ENCODE measurements around the gene SETDB1. TPM values are rescaled to one million over a fixed set of nuclear protein-coding genes. Genes with fewer than 3 reads are reported as not detected.
"Not testable (repeated sequence)": the region's sequence is repeated elsewhere in the genome, so short reads cannot be mapped to it uniquely, and the experiment has no call there.

Gene SETDB1
- 10 to 100 TPM; 12.7 to 56.1 (median 19.4) TPM for polyA plus RNA-seq
- long read RNA-seq, donor 1, result 0 reads
- long read RNA-seq, donor 2, partial matches to known transcripts, result 15 of 16 reads
- long read RNA-seq, donor 2, other reads (novel, unspliced or antisense), result 0 of 16 reads
- long read RNA-seq, donor 3, partial matches to known transcripts, result 0 of 2 reads
- long read RNA-seq, donor 3, other reads (novel, unspliced or antisense), result 0 of 2 reads
- long read RNA-seq, donor 4, result 0 reads
- long read RNA-seq, donor 5, result 0 reads
- long read RNA-seq, donor 6, partial matches to known transcripts, result 0 of 1 reads
- long read RNA-seq, donor 6, other reads (novel, unspliced or antisense), result 0 of 1 reads
- long read RNA-seq, donor 7, result 0 reads
- long read RNA-seq, donor 8, partial matches to known transcripts, result 0 of 1 reads
- long read RNA-seq, donor 8, other reads (novel, unspliced or antisense), result 0 of 1 reads
- long read RNA-seq, donor 9, partial matches to known transcripts, result 0 of 1 reads
- long read RNA-seq, donor 9, other reads (novel, unspliced or antisense), result 0 of 1 reads
- long read RNA-seq, donor 10, partial matches to known transcripts, result 52 of 120 reads
- long read RNA-seq, donor 10, other reads (novel, unspliced or antisense), result 66 of 120 reads

DNA sequence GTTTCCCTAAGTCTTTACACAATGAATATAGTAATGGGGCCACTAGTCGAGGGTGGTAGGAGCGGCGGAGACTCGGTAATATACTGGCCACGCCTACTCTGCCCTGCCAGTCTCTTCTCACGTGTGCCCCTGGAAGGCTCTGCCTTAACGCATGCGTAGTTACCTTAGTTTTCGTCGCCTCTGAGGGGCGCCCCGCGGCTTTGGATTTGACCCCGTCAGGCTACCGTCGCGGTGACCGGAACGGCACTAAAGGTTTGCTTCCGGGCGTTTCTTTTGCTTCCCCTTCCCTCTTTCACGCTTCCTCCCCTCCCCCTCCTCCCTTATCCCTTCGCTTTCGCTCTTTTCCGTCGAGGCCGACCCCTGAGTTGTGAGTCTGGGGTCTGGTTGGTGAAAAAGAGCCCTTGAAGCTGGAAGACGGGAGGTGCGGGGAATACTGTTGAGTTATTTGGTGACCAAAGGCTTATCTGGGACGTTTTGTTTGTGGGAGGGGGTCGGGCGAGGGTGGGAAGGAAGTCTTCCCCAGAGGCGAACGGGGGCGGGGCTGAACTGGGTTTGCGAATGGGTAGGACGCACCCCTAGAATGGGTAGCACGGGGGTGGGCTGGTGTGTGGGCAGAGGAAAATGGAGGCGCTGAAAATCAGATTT, at the start of gene SETDB1:
Gene SETDB1 (plus strand): TSS at position 267 of the 645 bp plus-strand sequence. CDS start 1,352 bp downstream, outside the sequence.
- WGBS, 3 donors, result 0 to 1% (median 0%) methylated on average over 39 of the region's 39 CpGs
- H3K27ac ChIP-seq (ENCODE audit: low read depth in 1 of 3, low read length in 2 of 3), result peak within 1 kb of the TSS; percentile 63 to 96 (median 83)
- peaks cover 0 to 7% (median 0%) of the 10 kb centered on the region in 3 donors for H3K4me1 ChIP-seq (ENCODE audit: control insufficient read depth in 3 of 3, insufficient read depth in 2 of 3, low read depth in 1 of 3, low read length in 2 of 3)
- DNase-seq (peak; percentile 97), FAIRE-seq (no peak)
- peak within 1 kb of the TSS; percentile 78 to 89 (median 79) for H3K4me3 ChIP-seq (ENCODE audit: low read depth in 1 of 3, low read length in 3 of 3)
- H3K27me3 ChIP-seq (ENCODE audit: control insufficient read depth in 3 of 3, insufficient read depth in 3 of 3, low read length in 3 of 3), result no peaks in the 10 kb centered on the region
- peaks cover 0 to 5% of the 10 kb centered on the region in 2 donors for H3K9me3 ChIP-seq (ENCODE audit: control insufficient read depth in 2 of 2, insufficient read depth in 1 of 2, low read depth in 1 of 2, low read length in 1 of 2)
- H3K36me3 ChIP-seq (ENCODE audit: control insufficient read depth in 3 of 3, insufficient read depth in 2 of 3, low read depth in 1 of 3, low read length in 3 of 3), result peaks cover 3 to 18% (median 12%) of the 10 kb centered on the region in 3 donors

DNA sequence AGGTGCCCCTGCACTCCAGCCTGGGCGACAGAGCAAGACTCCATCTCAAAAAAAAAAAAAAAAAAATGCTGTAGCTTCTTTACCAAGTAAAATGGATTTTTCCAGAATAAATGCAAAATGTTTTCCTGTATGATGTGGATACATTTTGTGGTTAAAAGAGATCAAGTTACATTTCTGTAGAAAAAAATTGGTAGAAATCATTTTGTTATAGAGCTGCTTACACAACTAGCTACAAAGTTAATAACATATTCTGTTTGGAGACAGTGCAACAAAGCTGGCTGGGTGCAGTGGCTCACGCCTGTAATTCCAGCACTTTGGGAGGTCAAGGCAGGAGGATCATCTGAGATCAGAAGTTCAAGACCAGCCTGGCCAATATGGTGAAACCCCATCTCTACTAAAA, 47.2 kb upstream of the SETDB1 start:
- not testable (repeated sequence) for H3K36me3 ChIP-seq (ENCODE audit: control insufficient read depth in 3 of 3, insufficient read depth in 2 of 3, low read depth in 1 of 3, low read length in 3 of 3); H3K27me3 ChIP-seq (ENCODE audit: control insufficient read depth in 3 of 3, insufficient read depth in 3 of 3, low read length in 3 of 3); H3K4me1 ChIP-seq (ENCODE audit: control insufficient read depth in 3 of 3, insufficient read depth in 2 of 3, low read depth in 1 of 3, low read length in 2 of 3); DNase-seq; H3K9me3 ChIP-seq (ENCODE audit: control insufficient read depth in 2 of 2, insufficient read depth in 1 of 2, low read depth in 1 of 2, low read length in 1 of 2); H3K4me3 ChIP-seq (ENCODE audit: low read depth in 1 of 3, low read length in 3 of 3); H3K27ac ChIP-seq (ENCODE audit: low read depth in 1 of 3, low read length in 2 of 3); FAIRE-seq
- 82 to 88% (median 85%) methylated on average over 2 of the region's 2 CpGs for WGBS, 3 donors

DNA sequence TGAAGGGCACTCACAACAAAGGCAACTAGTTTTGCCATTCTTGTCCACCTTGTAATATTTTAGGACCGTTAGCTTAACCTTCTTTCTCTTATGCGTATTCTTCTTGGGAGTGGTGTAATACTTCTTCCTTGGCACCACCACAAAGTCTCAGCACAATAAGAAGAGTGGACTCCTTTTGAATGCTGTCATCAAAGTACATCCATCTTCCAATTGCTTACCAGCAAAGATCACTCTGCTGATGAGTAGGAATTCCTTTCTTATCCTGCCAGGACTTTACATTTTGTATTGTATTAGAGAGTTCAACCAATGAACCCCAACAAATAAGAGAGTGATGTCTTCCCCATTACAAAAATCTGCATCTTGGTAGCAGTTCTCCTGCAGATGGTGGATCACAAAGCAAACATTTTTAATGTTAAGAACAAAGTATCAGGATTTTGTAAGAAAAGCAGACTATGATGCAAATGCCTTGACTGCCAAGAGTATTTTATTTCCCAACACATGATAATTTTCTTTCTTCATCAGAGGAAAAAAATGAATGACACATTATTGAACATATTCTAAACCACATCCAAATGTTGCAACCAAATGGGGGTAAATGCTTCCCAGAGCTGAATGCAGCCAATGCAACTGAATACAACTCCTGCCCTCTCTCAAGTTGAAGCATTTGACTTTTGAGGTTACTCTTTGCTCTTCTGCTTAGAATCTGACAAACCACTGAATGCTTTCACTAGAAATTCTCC, 44.7 kb upstream of the SETDB1 start:
- FAIRE-seq (no peak), DNase-seq (no peak)
- H3K9me3 ChIP-seq (ENCODE audit: control insufficient read depth in 2 of 2, insufficient read depth in 1 of 2, low read depth in 1 of 2, low read length in 1 of 2), result no peaks in the 10 kb centered on the region
- H3K27ac ChIP-seq (ENCODE audit: low read depth in 1 of 3, low read length in 2 of 3), result peak overlapping the region in 1 of 3 donors; percentile 69
- no peaks in the 10 kb centered on the region for H3K4me1 ChIP-seq (ENCODE audit: control insufficient read depth in 3 of 3, insufficient read depth in 2 of 3, low read depth in 1 of 3, low read length in 2 of 3)
- 75 to 78% (median 76%) methylated on average over 2 of the region's 2 CpGs for WGBS, 3 donors
- no peak overlapping the region for H3K4me3 ChIP-seq (ENCODE audit: low read depth in 1 of 3, low read length in 3 of 3)
- no peaks in the 10 kb centered on the region for H3K36me3 ChIP-seq (ENCODE audit: control insufficient read depth in 3 of 3, insufficient read depth in 2 of 3, low read depth in 1 of 3, low read length in 3 of 3)
- no peaks in the 10 kb centered on the region for H3K27me3 ChIP-seq (ENCODE audit: control insufficient read depth in 3 of 3, insufficient read depth in 3 of 3, low read length in 3 of 3)

DNA sequence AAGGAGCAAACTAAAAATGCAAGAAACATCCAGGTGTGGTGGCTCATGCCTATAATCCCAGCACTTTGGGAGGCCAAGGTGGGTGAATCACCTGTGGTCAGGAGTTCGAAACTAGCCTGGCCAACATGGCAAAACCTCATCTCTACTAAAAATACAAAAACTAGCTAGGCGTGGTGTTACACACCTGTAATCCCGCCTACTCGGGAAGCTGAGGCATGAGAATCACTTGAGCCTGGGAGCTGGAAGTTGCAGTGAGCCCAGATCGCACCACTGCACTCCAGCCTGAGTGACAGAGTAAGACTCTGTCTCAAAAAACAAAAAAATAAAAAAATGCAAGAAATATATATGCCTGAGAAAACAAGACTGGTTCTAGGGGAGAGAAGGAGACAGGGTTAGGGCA, 43.0 kb upstream of the SETDB1 start:
- not testable (repeated sequence) for H3K27ac ChIP-seq (ENCODE audit: low read depth in 1 of 3, low read length in 2 of 3); H3K9me3 ChIP-seq (ENCODE audit: control insufficient read depth in 2 of 2, insufficient read depth in 1 of 2, low read depth in 1 of 2, low read length in 1 of 2); H3K36me3 ChIP-seq (ENCODE audit: control insufficient read depth in 3 of 3, insufficient read depth in 2 of 3, low read depth in 1 of 3, low read length in 3 of 3); FAIRE-seq; H3K4me1 ChIP-seq (ENCODE audit: control insufficient read depth in 3 of 3, insufficient read depth in 2 of 3, low read depth in 1 of 3, low read length in 2 of 3); H3K27me3 ChIP-seq (ENCODE audit: control insufficient read depth in 3 of 3, insufficient read depth in 3 of 3, low read length in 3 of 3); H3K4me3 ChIP-seq (ENCODE audit: low read depth in 1 of 3, low read length in 3 of 3); DNase-seq
- 84 to 86% (median 85%) methylated on average over 5 of the region's 5 CpGs for WGBS, 3 donors

DNA sequence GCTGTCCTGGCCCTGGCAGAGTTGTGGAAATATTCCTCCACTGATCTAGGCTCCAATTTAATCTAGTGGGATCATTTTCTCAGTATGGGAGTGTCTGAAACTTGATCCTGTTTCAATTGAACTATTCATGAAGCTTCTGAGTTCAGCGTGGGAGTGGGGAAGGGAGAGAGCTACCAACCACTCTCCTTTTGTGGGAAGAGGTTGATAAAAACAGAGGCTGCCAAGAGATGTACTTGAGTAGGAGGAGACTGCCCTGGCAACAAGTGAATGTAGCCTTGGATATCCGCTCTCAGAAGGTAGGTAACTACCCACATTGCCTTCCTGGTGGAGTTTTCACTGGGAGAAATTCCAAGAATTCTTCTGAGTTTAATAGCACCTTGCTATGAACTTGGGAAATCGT, 39.1 kb upstream of the SETDB1 start, which contains the start of gene CTXND2:
Gene CTXND2 (plus strand): TSS at position 119 of the 400 bp plus-strand sequence. CDS start 25,179 bp downstream, outside the sequence.
- no peaks in the 10 kb centered on the region for H3K9me3 ChIP-seq (ENCODE audit: control insufficient read depth in 2 of 2, insufficient read depth in 1 of 2, low read depth in 1 of 2, low read length in 1 of 2)
- H3K4me3 ChIP-seq (ENCODE audit: low read depth in 1 of 3, low read length in 3 of 3), result no peak within 1 kb of the TSS
- WGBS, 3 donors, result 36 to 51% (median 39%) methylated on average over 3 of the region's 3 CpGs
- peaks cover 0 to 3% (median 0%) of the 10 kb centered on the region in 3 donors for H3K4me1 ChIP-seq (ENCODE audit: control insufficient read depth in 3 of 3, insufficient read depth in 2 of 3, low read depth in 1 of 3, low read length in 2 of 3)
- FAIRE-seq (no peak), DNase-seq (no peak)
- H3K36me3 ChIP-seq (ENCODE audit: control insufficient read depth in 3 of 3, insufficient read depth in 2 of 3, low read depth in 1 of 3, low read length in 3 of 3), result no peaks in the 10 kb centered on the region
- H3K27ac ChIP-seq (ENCODE audit: low read depth in 1 of 3, low read length in 2 of 3), result no peak within 1 kb of the TSS
- no peaks in the 10 kb centered on the region for H3K27me3 ChIP-seq (ENCODE audit: control insufficient read depth in 3 of 3, insufficient read depth in 3 of 3, low read length in 3 of 3)

DNA sequence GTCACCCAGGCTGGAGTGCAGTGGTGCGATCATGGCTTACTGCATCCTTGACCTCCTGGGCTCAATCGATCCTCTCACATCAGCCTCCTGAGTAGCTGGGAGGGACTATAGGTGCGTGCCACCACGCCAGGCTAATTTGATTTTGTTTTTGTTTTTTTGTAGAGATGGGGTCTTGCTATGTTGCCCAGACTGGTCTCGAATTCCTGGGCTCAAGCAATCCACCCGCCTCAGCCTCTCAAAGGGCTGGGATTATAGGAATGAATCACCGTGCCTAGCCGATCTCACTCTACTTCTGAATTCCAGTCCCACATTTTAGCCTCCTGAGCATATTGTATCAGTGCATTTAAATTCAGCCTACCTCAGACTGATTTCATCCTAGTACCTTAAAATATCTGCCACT, 37.4 kb upstream of the SETDB1 start:
- Histone ChIP-seq H3K36me3 (ENCODE audit: control insufficient read depth in 3 of 3, insufficient read depth in 2 of 3, low read depth in 1 of 3, low read length in 3 of 3) (no peaks in the 10 kb centered on the region), H3K4me1 (ENCODE audit: control insufficient read depth in 3 of 3, insufficient read depth in 2 of 3, low read depth in 1 of 3, low read length in 2 of 3) (peaks cover 0 to 3% (median 0%) of the 10 kb centered on the region in 3 donors), H3K27ac (ENCODE audit: low read depth in 1 of 3, low read length in 2 of 3) (no peak overlapping the region), H3K27me3 (ENCODE audit: control insufficient read depth in 3 of 3, insufficient read depth in 3 of 3, low read length in 3 of 3) (no peaks in the 10 kb centered on the region), H3K4me3 (ENCODE audit: low read depth in 1 of 3, low read length in 3 of 3) (no peak overlapping the region), H3K9me3 (ENCODE audit: control insufficient read depth in 2 of 2, insufficient read depth in 1 of 2, low read depth in 1 of 2, low read length in 1 of 2) (no peaks in the 10 kb centered on the region)
- DNase-seq, result no peak
- FAIRE-seq, result no peak
- 88 to 96% (median 95%) methylated on average over 8 of the region's 8 CpGs for WGBS, 3 donors

DNA sequence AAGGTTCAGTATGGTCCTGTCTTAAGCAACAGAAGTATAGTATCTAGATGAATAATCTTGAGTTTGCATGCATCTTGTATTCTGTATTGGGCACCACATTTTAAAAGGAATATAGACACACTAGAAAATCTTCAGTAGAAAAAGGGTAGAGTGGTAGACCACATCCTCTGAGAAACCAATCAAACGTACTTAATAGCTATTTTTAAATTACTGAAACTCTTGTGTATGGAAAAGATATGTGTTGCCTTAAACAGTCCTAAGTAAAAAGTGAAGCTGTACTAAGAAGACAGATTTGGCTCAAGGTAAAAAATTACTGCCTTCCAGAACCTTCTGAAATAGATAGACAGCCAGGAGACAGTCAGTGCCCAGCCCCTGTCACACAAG, 36.1 kb upstream of the SETDB1 start:
- Histone ChIP-seq H3K36me3 (ENCODE audit: control insufficient read depth in 3 of 3, insufficient read depth in 2 of 3, low read depth in 1 of 3, low read length in 3 of 3) (no peaks in the 10 kb centered on the region), H3K27ac (ENCODE audit: low read depth in 1 of 3, low read length in 2 of 3) (no peak overlapping the region), H3K4me3 (ENCODE audit: low read depth in 1 of 3, low read length in 3 of 3) (no peak overlapping the region), H3K4me1 (ENCODE audit: control insufficient read depth in 3 of 3, insufficient read depth in 2 of 3, low read depth in 1 of 3, low read length in 2 of 3) (peaks cover 0 to 3% (median 0%) of the 10 kb centered on the region in 3 donors), H3K27me3 (ENCODE audit: control insufficient read depth in 3 of 3, insufficient read depth in 3 of 3, low read length in 3 of 3) (no peaks in the 10 kb centered on the region), H3K9me3 (ENCODE audit: control insufficient read depth in 2 of 2, insufficient read depth in 1 of 2, low read depth in 1 of 2, low read length in 1 of 2) (no peaks in the 10 kb centered on the region)
- FAIRE-seq (no peak), DNase-seq (no peak)
- WGBS, 3 donors, result 37 to 55% (median 48%) methylated on average over 1 of the region's 1 CpG
